ENCODE measurements around the gene TPCN2.

Gene TPCN2

DNA sequence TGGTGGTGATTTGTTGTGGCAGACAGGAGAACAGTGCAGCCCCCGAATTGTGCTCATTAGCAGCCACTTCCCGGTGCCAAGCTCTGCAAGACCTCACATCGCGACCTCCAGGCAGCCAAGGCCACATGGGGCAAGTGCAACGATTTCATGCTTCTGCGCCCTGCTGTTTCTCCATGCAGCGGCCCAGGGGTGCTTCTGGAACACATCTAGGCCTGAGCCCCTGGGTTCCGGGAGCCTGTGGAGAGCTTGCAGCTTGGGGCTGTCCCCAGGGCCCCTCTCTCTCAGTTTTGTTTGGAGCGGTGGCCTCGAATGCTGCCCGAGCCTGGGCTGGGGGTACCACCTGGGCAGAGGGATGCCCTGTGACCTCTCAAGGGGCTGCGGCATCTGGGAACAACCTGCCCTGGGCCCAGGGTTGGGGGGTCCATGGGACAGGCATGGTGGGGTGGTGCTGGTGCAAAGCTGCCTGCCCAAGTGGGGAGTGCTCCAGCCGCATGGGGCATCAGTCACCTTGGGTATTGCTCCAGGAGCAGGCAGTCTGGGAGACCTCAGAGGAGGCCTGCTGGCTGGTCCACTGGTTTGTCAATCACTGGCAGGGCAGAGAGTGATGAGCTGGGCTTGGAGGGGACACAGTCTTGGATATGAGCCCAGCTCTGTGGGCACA lies 51.9 kb downstream of the TPCN2 start:
- DNase-seq: no peak

DNA sequence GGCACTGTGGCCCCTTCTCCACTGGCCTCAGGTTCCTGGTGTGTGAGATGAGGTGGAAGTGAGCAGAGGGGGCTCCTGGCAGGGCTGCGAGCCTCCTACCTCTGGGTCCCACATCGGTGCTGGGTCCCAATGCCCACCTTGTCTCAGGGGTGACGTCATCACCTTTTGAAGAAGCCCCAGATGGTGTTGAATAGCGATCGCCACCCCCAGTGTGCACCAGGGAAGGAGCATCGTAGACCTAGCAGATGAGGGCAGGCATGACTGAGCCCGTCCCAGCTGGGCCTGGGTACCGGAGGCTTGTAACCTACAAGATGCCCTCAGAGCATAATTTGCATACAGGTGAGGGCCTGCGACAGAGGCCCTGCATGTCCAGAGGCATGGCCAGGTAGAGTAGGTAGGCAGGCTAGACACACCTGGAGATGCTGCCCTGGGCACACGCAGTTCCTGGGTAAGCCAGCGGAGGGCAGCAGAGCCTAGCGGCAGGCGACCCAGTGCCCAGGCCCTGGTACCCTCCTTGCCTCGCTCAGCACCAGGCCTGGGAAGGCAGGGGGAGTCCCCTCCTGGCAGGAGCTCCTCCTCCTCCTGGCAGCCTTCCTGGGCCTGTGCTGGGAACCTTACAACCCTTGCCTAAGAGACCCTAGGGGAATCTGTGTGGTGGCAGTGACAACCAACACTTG lies 52.5 kb downstream of the TPCN2 start:
- DNase-seq: peak; percentile 64

DNA sequence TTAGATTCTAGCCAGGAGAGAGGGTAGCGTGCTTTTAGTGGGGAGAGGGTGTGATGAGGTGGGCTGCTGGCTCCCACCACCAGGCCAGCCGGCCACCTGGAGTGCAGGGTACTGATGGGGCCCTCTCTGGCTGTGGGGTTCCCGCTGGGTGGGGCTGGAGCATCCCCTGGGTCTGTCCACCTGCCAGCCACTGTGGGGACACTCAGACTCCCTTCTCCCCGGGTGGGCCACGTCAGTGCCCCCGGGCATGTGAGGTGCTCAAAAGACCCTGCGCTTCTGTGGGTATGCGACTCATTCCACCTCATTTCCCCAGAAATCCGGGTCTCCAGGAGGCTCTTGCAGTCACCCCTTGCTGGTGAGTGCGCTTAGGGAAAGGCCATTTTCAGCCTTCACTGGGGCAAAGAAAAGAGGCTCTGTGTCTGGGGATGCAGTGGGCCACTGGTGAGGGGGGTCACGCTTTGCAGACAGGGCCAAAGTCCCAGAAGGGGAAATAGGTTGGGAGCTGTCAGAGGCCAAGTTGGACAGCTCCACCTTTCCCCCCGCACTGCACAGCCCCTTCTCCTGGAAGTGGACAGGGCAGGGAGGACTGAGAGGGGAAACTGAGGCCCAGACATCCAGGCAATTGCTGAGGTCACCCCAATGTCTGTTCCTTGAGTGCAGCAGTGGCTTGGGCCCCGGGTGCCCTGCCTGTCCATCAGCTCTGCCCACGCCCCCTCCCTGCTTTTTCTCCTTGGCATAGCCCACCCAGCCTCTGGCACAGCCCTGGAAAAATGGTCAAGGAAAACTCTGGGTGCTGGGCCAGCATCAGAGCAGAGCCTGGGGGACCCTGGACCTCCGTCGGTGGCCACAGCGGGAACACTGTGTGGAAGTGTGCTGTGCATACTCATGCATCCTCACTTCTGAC lies 53.3 kb downstream of the TPCN2 start:
- no peak for DNase-seq

DNA sequence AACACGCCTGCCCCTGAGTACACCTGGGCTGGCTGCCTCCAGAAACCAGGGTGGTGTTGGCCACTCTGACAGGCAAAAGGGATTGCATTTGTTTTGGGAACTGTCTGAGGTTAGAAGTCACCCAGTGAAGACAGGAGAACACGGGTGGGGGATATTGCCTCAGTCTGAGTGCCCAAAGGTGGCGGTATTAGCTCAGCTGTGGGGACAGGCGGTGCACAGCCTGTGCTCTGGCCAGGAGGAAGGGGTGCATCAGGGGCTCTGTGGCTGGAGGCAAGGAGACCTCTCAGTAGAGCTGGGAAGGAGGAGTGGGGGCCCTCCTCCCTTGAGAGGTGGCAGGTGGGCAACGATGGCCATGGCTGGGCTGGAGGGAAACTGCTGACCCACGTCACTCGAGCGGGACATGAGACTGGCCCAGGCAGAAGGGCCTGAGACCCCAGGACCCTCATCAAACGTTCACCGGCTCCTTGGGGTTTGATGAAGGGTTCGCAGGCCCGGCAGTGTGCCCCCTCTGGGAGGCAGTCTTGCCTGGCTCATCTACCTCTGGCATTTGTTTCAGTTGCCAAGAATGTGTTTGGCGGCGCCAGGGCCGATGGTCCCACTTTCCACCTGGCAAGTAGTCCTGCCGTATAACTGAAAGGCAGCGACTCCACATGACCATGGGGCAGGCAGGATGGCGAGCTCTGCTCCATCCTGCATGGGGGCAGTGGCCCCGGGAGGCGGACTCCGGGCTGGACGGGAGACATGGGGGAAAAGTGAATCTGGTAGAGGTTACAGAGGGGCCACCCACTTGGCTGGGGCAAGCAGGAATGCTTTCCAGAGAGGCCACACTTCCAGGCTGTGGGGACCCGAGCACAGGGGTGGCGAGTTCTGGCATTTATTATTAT lies 54.2 kb downstream of the TPCN2 start:
- DNase-seq: no peak

DNA sequence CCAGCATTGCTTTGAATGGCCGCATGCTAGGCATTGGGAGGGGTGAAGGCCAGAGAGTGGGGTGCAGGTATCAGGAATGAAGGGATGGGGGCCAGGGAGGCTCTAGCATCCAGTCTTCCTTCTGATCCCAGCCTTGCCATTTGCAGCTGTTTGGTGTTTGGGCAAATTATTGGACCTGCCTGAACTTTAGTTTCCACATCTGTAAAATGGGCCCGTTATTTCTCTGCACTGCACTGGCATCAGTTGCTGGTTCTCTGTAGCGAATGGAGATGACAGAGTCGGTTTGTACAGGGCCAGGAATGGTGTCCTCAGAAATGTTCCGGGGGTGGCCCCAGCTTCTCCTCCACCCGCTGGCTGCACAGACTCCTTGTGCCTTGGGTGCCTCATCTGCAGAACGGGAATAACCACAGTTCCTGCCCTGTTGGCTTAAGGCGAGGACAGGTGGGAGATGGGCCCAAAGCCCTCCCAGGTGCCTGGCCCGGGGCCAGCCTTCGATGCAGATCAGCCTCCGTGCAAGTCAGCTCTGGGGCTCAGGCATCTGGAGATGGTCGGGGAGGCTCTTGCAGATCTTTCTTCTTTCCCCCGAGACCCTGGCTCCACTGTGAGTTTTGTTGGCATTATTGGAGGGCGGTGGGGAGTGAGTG lies 55.6 kb downstream of the TPCN2 start:
- DNase-seq: no peak

DNA sequence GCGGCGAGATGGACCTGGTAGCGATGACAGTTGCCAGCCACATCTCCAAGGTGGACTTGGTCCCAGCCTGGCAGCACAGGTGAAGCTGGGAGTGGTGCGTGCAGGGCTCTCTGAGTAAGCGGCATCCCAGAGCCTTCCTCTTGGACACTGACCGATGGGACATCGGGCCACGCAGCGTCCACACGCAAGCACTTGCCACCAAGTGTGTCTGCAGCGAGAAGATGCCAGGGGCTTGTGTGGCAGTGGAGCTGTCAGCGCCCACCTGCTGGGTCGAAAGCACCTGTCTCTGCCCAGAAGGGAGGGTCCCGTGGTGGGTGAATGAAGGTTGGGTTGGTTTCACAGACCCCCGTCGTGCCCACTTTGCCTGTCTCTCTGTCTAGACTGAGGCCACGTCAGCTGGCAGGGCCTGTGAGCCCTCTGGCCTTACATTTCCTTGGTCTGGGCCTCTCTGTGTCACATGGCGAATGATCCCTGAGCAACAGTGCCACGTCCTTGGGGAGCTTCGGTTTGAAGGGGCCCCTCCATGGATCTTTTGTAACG lies 56.2 kb downstream of the TPCN2 start:
- no peak for DNase-seq

DNA sequence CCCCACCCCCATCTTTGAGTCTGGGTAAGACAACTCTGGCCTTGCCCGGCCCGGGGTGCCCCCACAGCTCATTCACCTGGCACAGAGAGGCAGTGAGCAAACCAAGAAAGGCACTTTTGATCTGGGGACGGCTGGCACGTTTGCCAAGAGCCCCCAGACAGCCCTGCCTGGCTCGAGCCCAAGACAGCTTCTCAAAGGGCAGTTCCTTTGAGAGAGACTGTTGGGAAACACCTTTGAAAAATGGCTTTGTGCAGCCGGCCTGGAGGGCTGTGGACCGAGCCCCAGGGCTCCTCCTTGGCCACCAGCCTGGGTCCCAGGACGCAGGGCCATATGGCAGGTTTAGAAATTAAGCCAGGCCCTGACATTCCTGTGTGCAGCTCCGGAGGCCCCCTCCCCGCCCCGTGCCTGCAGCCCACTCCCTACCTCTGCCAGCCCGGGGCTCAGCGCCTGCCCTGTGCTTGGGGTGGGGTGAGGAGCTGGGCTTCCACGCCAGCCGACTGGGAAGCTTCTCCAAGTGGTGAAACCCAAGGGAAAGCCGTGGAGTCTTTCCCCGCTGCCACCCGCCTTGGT lies 56.8 kb downstream of the TPCN2 start:
- DNase-seq: no peak

DNA sequence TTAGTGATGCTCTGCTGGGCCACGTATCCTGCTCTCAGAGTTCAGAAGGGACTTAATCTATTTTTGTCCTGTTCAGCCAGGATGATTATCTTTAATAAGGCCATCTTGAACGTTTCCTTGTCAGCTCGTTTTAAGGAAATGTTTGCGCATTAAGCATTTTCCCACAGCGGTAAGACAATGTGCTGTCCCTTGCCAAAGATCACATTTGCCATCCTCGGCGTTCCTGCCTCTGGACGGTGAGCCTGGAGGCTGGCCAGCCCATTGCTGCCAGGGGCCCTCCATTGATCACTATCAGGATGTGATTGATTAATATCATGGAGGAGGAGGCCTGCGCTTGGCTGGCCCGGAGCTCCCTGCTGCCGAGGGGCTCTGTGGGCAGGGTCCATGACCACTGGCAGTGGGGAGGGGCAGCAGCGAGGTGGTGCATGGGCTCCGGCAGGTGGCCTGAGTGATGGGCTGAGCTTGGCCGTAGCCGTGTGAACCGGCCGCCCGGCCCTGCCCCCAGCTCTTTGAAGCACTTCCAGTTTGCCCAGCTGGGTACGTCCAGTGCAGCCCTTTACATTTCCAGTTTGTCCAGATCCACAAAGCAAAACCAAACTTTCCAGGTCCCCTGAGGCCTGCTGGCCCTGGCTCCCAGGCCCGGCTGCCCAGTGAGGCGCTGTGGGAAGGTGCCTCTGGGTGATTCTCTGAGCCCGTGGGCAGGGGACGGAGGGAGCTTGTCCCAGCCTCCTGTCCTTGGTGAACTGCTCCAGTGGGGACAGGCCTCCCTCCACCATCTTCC lies 57.5 kb downstream of the TPCN2 start:
- no peak for DNase-seq

DNA sequence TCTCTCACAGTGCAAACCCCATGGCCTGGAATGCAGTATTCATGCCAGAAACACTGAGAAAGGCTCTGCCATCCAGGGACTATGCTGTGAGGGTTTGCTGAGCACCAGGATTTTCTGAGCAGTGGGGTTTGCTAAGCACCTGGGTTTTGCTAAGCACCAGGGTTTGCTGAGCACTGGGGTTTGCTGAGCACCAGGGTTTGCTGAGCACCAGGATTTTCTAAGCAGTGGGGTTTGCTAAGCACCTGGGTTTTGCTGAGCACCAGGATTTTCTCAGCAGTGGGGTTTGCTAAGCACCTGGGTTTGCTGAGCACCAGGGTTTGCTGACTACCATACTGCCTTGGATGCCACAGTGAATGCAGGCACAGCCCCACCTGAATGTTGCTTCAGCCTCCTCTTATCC lies 58.7 kb downstream of the TPCN2 start:
- DNase-seq: no peak

DNA sequence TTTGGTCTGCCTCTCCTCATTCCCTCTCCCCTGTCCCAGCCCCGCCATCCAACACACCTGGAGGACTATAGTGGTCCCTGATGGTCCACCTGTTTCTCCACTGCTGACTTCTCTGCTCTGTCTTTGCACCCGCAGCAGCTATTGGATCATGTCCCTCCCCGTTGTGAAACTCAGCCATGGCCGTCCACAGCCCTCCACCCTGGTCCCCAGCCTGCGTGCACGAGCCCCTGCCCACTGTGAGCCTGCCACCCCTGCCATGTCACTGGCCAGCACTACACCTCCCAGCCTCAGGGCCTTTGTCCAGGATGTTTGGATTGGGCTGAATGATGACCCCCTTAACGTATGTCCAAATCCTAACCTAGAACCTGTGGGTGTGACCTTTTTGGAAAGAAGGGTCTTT lies 59.3 kb downstream of the TPCN2 start:
- no peak for DNase-seq

DNA sequence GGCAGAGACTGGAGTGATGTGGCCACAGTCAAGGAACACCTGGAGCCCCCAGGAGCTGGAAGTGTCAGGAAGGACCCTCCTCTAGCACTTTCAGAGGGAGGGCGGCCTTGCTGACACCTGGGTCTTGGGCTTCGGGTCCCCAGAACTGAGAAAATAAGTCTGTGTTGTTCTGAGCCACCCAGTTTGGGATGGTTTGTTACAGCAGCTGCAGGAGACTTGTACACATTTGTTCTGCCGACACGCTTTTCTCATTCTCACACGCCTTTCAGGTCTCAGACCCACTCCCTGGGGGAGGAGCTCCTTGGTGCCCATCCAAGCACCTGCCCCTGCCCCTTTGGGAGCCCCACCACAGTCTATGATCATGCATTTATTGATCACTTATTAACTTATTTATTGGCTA lies 59.8 kb downstream of the TPCN2 start:
- no peak for DNase-seq

DNA sequence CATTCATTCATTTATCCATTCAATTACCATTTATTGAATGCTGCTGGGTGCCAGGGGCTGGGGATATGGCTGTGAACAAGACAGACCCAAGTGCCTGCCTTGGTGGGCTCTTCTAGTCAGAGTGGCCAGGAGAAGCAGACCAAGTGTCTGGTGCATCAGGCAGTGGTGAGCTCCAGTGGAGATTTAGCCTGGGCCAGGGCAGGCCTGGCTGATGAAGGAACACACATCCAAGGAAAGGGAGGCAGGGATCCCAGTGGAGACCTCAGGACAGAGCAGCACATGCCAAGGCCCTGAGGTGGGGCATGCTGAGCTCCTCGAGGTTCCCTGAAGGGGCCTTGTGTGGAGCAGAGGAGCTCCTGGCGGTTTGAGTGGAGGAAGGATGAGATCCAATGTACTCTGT lies 60.4 kb downstream of the TPCN2 start:
- DNase-seq: no peak

DNA sequence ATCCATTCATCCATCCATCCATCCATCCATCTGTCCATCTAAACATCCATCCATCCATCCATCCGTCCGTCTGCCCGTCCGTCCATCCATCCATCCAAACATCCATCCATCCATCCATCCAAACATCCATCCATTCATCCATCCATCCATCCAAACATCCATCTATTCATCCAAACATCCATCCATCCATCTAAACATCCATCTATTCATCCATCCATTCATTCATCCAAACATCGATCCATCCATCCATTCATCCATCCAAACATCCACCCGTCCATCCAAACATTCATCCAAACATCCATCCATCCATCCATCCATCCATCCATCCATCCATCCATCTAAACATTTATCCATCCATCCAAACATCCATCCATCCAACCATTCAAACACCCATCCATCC lies 61.7 kb downstream of the TPCN2 start:
- no peak for DNase-seq

DNA sequence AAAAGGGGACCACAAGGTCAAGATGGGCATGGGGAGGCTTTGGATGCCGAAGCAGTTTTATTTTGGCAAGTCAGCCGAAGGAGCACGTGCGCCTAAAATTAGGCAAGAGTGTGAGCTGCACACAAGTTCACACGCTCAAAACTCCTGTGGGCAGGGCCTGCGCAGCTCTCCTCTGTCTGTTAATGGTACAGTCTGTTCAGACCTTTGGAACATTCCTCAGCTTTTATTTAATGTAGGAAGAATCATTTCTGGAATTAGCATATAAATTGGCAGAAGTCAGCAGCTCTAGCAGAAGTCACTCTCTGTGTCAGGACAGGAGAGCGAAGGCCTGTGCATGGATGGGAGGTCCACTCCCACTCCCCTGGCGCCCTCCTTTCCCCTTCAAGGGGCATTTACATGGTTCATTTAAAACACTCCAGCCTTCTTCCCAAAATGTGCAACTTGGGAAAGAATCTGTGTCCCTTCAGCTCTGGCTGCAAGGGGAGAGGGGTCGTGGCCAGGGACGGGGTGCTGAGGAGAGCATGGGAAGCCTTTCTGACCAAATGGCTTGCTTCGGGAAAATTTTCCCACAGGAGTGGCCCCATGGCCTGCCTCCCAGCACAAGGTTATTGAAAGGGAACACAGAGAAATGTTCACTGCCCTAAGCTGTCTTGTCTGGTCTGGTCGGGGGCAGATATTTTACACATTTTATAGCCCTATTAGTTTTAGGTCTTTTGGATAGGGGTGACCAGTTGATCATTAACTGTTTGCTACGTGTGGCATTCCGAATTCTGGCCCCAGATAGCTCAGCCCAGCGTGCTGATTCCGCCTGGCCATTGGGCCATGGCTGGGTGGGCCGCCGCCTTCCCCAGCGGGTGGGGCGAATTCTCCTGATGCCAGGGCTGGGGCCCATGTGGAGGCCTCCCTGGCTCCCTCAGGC lies 63.2 kb downstream of the TPCN2 start:
- no peak for DNase-seq

DNA sequence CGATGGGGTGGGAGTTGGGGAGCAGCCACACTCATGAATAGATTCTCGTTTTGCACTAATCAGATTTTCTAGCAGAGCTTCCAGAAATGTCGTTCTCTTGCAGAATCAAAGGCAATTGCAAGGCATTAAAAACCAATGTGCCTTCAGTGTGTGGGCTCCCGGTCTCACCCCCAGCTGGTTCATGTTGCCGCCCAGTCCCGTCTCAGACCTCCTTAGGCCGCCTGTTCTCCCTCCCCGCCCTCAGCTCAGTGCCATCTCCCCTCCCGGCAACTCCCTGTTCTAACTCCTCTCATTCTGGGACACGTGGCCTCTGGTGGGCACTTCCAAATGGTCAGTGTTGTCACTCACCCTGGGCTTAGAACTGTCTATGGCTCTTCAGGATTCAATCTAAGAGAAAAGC lies 64.5 kb downstream of the TPCN2 start:
- no peak for DNase-seq

DNA sequence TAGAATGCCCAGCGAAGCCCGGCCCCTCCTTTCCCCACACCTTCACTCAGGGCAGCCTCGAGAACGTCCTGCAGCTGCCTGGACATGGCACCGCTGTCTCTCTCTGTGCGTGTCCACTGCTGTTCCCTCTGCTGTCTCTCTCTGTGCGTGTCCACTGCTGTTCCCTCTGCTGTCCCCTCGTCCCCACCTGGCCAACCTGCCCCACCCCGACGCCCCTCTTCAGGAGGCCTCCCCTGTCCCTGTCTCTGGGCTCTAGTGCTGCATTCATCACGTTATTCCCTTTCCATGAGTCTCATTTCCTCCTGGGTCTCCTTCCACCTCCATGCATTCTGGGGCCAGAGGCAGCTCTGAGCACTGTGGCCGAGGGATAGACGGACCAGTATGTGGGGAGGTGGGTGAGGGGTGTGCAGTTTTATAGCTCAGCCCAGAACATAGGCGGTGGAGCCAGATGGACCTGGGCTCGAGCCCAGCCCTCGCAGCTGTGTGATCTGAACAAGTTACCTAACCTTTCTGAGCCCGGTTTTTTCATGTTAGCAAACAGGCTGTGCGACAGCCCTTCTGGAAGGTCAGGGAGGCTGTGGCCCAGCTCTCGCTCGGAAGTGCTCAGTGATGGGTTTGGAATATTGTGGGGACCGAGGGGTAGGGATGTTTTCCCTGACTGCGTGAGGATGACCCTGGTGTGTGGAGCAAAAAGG lies 65.1 kb downstream of the TPCN2 start:
- DNase-seq: no peak

DNA sequence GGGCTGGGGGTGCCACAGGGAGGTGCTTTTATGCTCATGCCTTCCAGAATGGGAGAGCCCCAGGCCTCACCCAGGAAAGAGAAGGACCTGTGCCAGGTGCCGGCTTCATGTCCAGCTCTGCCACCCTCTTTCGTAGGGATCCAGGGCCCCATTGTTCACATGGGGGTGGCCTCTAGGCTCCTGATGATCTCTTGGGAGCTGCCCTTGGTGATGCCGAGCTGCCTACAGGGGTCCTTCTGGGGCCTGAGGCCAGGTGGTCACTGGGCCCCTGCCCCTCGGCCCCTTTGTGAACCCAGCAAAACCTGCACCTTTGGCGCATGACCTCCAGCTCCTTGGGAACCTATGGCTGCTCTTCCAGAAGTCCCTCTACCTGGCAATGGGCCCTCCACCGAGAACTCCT lies 65.6 kb downstream of the TPCN2 start:
- DNase-seq: no peak

DNA sequence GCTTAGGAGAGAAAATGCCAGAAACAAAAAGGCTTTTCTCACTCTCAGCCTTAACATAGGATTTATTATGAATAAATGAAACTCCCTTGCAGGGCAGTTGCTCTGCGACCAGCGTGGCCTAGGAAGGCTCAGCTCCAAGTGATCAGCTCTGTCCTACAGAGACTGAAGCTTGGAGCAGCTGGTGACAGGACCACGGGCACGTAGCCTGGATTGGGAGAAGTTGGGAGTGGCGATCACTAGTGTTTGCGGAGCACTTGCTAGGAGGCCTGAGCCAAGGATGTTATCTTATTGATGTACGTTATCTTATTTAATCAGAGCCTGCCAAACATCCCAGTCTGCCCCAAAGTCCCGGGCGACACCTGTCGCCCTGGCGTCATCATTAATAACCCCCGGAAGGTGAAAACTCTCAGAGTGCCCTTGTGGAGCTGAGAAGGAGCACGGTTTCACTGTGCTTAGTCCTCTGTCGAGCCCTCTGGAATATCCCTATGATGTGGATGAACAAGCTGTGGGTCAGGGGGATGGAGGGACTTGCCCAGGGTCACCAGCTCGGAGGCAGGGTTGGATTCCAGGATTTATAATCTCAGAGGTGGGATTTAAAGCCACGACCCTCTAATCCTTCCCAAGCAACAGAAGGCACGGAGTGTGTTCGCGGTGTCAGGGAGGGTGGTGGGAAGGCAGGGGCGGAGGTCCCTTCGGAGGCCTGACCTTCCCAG lies 66.2 kb downstream of the TPCN2 start:
- DNase-seq: no peak

Data from activated gamma-delta T cell treated with Interleukin-2 at 50 U/mL for 16 hours (primary cell).